ENCODE results near the gene APMAP. TPM values are rescaled to one million over a fixed set of nuclear protein-coding genes. Genes with fewer than 3 reads are reported as not detected.

The APMAP gene
- polyA plus RNA-seq, 5 donors, result 83.1 to 92.6 (median 84.3) TPM

- no peak for DNase-seq
These were observed 1.7 kb downstream of the APMAP start for GRCh38 chr20:24990810-24991252.

GRCh38 chr20:24989162-24989561 is 3.4 kb downstream of the APMAP start:
- no peak for DNase-seq

- no peak for DNase-seq
These were observed 4.4 kb downstream of the APMAP start for GRCh38 chr20:24987873-24988835.

GRCh38 chr20:24987244-24987643 is 5.3 kb downstream of the APMAP start:
- no peak for DNase-seq

- DNase-seq, result no peak
These were observed 6.0 kb downstream of the APMAP start for GRCh38 chr20:24986436-24987015.

- DNase-seq, result no peak
These were observed 6.7 kb downstream of the APMAP start for GRCh38 chr20:24985802-24986201.

GRCh38 chr20:24984961-24985640 is 7.5 kb downstream of the APMAP start:
- no peak for DNase-seq

- no peak for DNase-seq
These were observed 8.7 kb downstream of the APMAP start for GRCh38 chr20:24983896-24984295.

- no peak for DNase-seq
These were observed 10.8 kb downstream of the APMAP start for GRCh38 chr20:24981790-24982189.

- DNase-seq, result no peak
These were observed 11.3 kb downstream of the APMAP start for GRCh38 chr20:24981282-24981681.

GRCh38 chr20:24980291-24981053 is 12.1 kb downstream of the APMAP start:
- no peak for DNase-seq

GRCh38 chr20:24979036-24979960 is 13.3 kb downstream of the APMAP start:
- no peak for DNase-seq

GRCh38 chr20:24978513-24978912 is 14.0 kb downstream of the APMAP start:
- no peak for DNase-seq

GRCh38 chr20:24977797-24978196 is 14.8 kb downstream of the APMAP start:
- DNase-seq, result no peak

GRCh38 chr20:24977336-24977735 is 15.2 kb downstream of the APMAP start:
- DNase-seq, result no peak

- DNase-seq, result no peak
These were observed 20.2 kb downstream of the APMAP start for GRCh38 chr20:24972341-24972740.

GRCh38 chr20:24971376-24972101 is 21.0 kb downstream of the APMAP start:
- DNase-seq, result no peak

- no peak for DNase-seq
These were observed 21.8 kb downstream of the APMAP start for GRCh38 chr20:24970754-24971153.

- DNase-seq, result no peak
These were observed 22.5 kb downstream of the APMAP start for GRCh38 chr20:24970030-24970553.

All from right lung (tissue), 5 donors.